Activated naive CD4-positive, alpha-beta T cell treated with anti-CD3 and anti-CD28 coated beads for 36 hours (primary cell): ENCODE results near the gene CYTIP. TPM values are rescaled to one million over a fixed set of nuclear protein-coding genes. Genes with fewer than 3 reads are reported as not detected.

Experiments used
- CTCF ChIA-PET: fragments of 350-600 bp; sonication (Branson Sonifier 250); formaldehyde crosslinking; loops from one replicate; lab custom pipeline; 2021; ENCODE audit warnings: antibody characterized with exemption; lab: Charles Lee
- DNase-seq: peaks from one replicate; pipeline ENCODE4 v3.0.0-alpha.2; 2020
- H3K27ac Mint-ChIP-seq: one replicate; pipeline ENCODE4 v1.8.0; 2021; ENCODE audit warnings: mild to moderate bottlenecking, mixed read lengths
- H3K27me3 Mint-ChIP-seq: one replicate; pipeline ENCODE4 v1.8.0; 2021; ENCODE audit warnings: low read depth, mixed read lengths
- H3K36me3 Mint-ChIP-seq: one replicate; pipeline ENCODE4 v1.8.0; 2021; ENCODE audit warnings: low read depth, mixed read lengths
- H3K4me1 Mint-ChIP-seq: one replicate; pipeline ENCODE4 v1.8.0; 2021; ENCODE audit warnings: low read depth, mixed read lengths
- H3K4me3 Mint-ChIP-seq: one replicate; pipeline ENCODE4 v1.8.0; 2021; ENCODE audit warnings: mild to moderate bottlenecking, moderate library complexity, mixed read lengths
- H3K9me3 Mint-ChIP-seq: one replicate; pipeline ENCODE4 v1.8.0; 2021; ENCODE audit warnings: mixed read lengths
- intact Hi-C: fragments of 100-400 bp; cut with micrococcal nuclease; formaldehyde crosslinking; loops from one replicate; pipeline ENCODE4 v1.15.1; 2023
- total RNA-seq, 2 experiments: library from RNA; stranded (reverse); gene quantifications; one replicate each; pipeline ENCODE4 v1.2.3, GENCODE V29; 2021

CYTIP gene
- total RNA-seq, 2 experiments from 2014 or later, result 599 to 610 TPM

DNA sequence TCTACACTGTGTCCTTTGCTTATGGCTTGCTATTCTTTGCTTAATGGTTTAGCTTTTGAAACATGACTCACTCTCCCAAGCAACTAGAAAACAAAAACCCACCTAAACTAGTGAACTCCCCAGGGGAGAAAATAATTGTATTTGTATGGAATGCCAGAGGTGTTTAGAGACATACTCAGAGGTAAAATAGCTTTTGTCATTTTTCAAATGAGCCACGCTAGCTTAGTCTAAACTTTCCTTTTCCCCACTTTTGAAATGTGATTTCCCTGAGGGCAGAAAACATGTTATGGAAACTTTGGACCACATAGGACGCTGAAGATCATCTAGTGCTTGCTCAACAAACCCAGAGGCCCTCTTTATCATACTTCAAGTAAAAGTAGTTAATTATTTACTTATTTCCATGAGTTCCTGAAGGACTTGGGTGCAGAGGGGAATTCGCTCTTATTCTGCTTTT lies 16.5 kb upstream of the CYTIP start:
- Mint-ChIP-seq H3K9me3 (no peaks in the 10 kb centered on the region), H3K4me3 (peak overlapping the region; percentile 45), H3K36me3 (peaks cover 13% of the 10 kb centered on the region), H3K27me3 (no peaks in the 10 kb centered on the region), H3K4me1 (peaks cover 92% of the 10 kb centered on the region), H3K27ac (peak overlapping the region; percentile 99)
- CTCF ChIA-PET, result interaction anchor here (0.7 to 3.9 kb wide), 7 partner anchors 11 to 160 kb away, joined by 3 to 15 read pairs (median 4); no protein-coding TSS in a partner anchor
- DNase-seq, result no peak
- intact Hi-C loops, result loop anchor here (1.0 kb wide), 1 partner anchor 12 kb away; no protein-coding TSS in a partner anchor

GRCh38 chr2:157459486-157459885 lies 15.6 kb upstream of the CYTIP start:
- Mint-ChIP-seq H3K27ac (peak overlapping the region; percentile 99), H3K36me3 (peaks cover 13% of the 10 kb centered on the region), H3K4me1 (peaks cover 87% of the 10 kb centered on the region), H3K9me3 (no peaks in the 10 kb centered on the region), H3K27me3 (no peaks in the 10 kb centered on the region), H3K4me3 (peak overlapping the region; percentile 62)
- intact Hi-C loops, result no loop called here
- no peak for DNase-seq
- CTCF ChIA-PET, result interaction anchor here (1.1 to 3.9 kb wide), 6 partner anchors 10 to 157 kb away, joined by 3 to 15 read pairs (median 6); no protein-coding TSS in a partner anchor

GRCh38 chr2:157447741-157448140 lies 3.9 kb upstream of the CYTIP start:
- CTCF ChIA-PET, result interaction anchor here (0.9 to 3.2 kb wide), 8 partner anchors 9 to 145 kb away, joined by 3 to 15 read pairs (median 7); no protein-coding TSS in a partner anchor
- intact Hi-C loops, result loop anchor here (1.0 kb wide), 1 partner anchor 13 kb away; no protein-coding TSS in a partner anchor

DNA sequence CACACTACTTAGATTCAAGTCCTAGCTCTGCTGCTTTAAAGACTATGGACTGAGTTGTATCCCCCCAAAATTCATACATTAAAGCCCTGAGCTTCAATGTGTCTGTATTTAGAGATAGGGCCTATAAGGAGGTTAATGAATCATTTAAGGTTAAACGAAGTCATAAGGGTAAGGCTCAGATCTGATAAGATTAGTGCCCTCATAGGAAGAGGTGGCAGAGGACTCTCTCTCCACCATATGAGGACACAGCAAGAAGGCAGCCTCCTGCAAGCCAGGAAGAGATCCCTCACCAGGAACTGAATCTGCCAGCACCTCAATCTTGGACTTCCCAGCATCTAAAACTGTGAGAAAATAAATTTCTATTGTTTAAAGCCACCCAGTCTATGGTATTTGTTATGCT lies 3.1 kb upstream of the CYTIP start:
- Mint-ChIP-seq H3K36me3 (peaks cover 36% of the 10 kb centered on the region), H3K4me3 (peak overlapping the region; percentile 76), H3K9me3 (no peaks in the 10 kb centered on the region), H3K4me1 (peaks cover 55% of the 10 kb centered on the region), H3K27me3 (no peaks in the 10 kb centered on the region), H3K27ac (peak overlapping the region; percentile 100)
- CTCF ChIA-PET, result interaction anchor here (0.7 to 3.2 kb wide), 7 partner anchors 8 to 119 kb away, joined by 3 to 11 read pairs (median 3); no protein-coding TSS in a partner anchor
- intact Hi-C loops, result no loop called here
- no peak for DNase-seq

More at GRCh38 chr2:157447741-157448140, 3.9 kb upstream of the CYTIP start:
- peak overlapping the region; percentile 76 for H3K4me3 Mint-ChIP-seq
- H3K4me1 Mint-ChIP-seq, result peaks cover 62% of the 10 kb centered on the region
- H3K36me3 Mint-ChIP-seq, result peaks cover 29% of the 10 kb centered on the region
- peak overlapping the region; percentile 100 for H3K27ac Mint-ChIP-seq
- no peak for DNase-seq
- no peaks in the 10 kb centered on the region for H3K27me3 Mint-ChIP-seq
- no peaks in the 10 kb centered on the region for H3K9me3 Mint-ChIP-seq

DNA sequence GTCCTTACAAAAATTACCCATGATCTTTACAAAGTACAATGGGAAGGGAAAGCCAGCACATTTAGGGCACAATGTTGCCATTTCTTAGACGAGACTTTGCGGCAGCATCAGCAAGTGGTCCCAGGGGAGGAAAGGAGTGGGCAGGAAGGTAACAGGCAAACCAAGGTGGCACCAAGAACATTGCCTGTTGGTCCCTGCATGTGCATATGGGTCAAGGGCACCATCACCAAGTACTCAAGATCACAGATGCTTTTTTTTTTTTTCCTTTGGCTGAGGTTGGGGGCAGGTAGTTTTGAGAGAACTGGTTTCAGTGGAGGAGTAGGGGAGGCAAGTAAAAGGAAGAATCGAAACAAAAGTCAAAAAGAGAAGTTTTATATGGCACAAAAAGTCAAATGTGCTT lies 752 bp upstream of the CYTIP start:
- Mint-ChIP-seq H3K27ac (peak overlapping the region; percentile 100), H3K27me3 (no peaks in the 10 kb centered on the region), H3K36me3 (peaks cover 56% of the 10 kb centered on the region), H3K4me1 (peaks cover 44% of the 10 kb centered on the region), H3K9me3 (no peaks in the 10 kb centered on the region), H3K4me3 (peak overlapping the region; percentile 97)
- DNase-seq, result peak; percentile 59
- intact Hi-C loops, result loop anchor here (1.0 to 5.0 kb wide), 9 partner anchors 8 to 1112 kb away; partner anchors contain the start of gene NR4A2
- CTCF ChIA-PET, result interaction anchor here (1.5 to 2.0 kb wide), 2 partner anchors 9 to 11 kb away, joined by 6 to 20 read pairs; no protein-coding TSS in a partner anchor

DNA sequence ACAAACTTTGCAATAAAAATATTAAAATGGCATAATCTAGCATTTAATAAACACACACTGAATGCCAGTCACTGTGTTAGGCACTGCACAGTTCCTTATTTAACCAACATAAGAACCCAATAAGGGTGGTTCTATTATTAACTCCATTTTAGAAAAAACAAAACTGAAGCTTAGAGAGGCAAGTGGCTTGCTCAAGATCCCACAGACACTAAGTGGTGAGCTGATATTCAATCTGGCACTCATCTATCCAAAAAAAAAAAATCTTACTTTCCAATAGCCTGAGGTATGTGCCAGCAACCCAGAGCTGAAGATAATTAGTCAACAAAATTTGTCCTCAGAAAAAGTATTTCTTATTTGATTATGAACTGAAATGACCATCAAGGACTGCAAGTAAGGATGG lies 799 bp downstream of the CYTIP start:
- Mint-ChIP-seq H3K4me3 (peak overlapping the region; percentile 97), H3K27ac (peak overlapping the region; percentile 100), H3K36me3 (peaks cover 68% of the 10 kb centered on the region), H3K4me1 (peaks cover 33% of the 10 kb centered on the region), H3K9me3 (no peaks in the 10 kb centered on the region), H3K27me3 (no peaks in the 10 kb centered on the region)
- CTCF ChIA-PET, result interaction anchor here (0.9 to 2.0 kb wide), 9 partner anchors 9 to 107 kb away, joined by 3 to 20 read pairs (median 4); no protein-coding TSS in a partner anchor
- DNase-seq, result no peak
- intact Hi-C loops, result loop anchor here (5.0 kb wide), 1 partner anchor 1111 kb away; the partner anchor contains the start of gene NR4A2

DNA sequence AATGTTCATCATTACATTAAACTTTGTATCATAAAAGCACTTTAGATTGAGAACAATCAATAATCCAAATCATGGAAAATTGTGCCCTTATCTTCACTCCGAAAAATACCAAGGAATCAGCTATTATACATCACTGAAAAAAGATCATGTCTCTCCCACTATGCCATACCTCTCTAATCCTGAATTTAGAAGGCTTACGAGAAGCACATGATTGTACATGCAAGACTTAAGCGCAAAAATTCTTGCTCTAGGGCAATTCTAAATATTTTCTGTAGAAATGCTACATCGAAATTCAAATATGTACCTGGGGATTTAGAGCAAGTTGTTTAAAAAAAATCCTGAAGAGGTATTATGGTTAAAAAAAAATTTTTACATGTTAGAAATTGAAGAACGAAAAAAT lies 1.3 kb downstream of the CYTIP start:
- no peaks in the 10 kb centered on the region for H3K9me3 Mint-ChIP-seq
- H3K27me3 Mint-ChIP-seq, result no peaks in the 10 kb centered on the region
- peak overlapping the region; percentile 97 for H3K4me3 Mint-ChIP-seq
- peak overlapping the region; percentile 100 for H3K27ac Mint-ChIP-seq
- peaks cover 28% of the 10 kb centered on the region for H3K4me1 Mint-ChIP-seq
- DNase-seq, result no peak
- intact Hi-C loops, result loop anchor here (5.0 kb wide), 1 partner anchor 1110 kb away; the partner anchor contains the start of gene NR4A2
- H3K36me3 Mint-ChIP-seq, result peaks cover 73% of the 10 kb centered on the region
- CTCF ChIA-PET, result interaction anchor here (0.9 to 2.0 kb wide), 6 partner anchors 9 to 107 kb away, joined by 4 to 20 read pairs (median 4); no protein-coding TSS in a partner anchor

DNA sequence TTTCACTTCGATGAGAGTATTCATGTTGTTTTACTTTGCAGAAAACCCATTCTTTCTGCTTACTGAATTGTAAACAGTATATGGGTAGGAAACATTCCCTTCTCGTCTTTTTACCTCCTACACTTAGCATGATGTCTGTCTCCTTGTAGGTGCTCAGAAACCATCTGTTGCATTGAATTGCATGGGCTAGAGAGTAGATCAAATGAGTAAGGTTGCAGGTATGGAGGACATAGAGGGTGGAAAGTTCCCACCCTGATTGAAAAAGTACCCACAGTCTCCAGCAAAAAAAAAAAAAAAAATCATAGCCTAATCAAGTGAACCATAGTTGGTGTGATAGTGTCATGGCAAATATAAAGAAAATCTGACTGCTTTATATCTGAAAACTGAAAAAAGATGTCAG lies 1.7 kb downstream of the CYTIP start:
- H3K27me3 Mint-ChIP-seq, result no peaks in the 10 kb centered on the region
- peaks cover 24% of the 10 kb centered on the region for H3K4me1 Mint-ChIP-seq
- peak overlapping the region; percentile 97 for H3K4me3 Mint-ChIP-seq
- intact Hi-C loops, result loop anchor here (5.0 kb wide), 1 partner anchor 1110 kb away; the partner anchor contains the start of gene NR4A2
- CTCF ChIA-PET, result no interaction called here
- DNase-seq, result no peak
- H3K9me3 Mint-ChIP-seq, result no peaks in the 10 kb centered on the region
- H3K27ac Mint-ChIP-seq, result peak overlapping the region; percentile 100
- peaks cover 77% of the 10 kb centered on the region for H3K36me3 Mint-ChIP-seq

DNA sequence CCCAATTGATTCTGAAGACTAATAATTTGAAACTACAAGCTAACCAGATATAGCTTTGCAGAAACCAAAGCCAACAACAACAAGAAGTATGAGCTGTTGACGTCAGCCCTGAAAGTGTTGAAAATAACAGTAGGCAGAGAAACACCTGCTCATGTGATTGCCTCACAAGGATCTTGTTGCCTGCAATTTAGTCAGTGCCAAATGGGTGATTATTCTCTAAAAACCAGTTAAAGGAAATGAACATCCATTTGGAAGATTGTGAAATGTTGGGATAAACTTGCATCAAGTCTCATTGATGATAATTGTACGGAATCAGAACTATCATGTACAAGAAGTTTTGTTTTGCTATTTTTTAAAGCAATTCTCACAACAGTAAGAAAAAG lies 2.8 kb downstream of the CYTIP start:
- intact Hi-C loops, result loop anchor here (1.0 to 5.0 kb wide), 2 partner anchors 8 to 1109 kb away; partner anchors contain the start of gene NR4A2
- Mint-ChIP-seq H3K9me3 (no peaks in the 10 kb centered on the region), H3K4me1 (peaks cover 16% of the 10 kb centered on the region), H3K36me3 (peaks cover 87% of the 10 kb centered on the region), H3K27me3 (no peaks in the 10 kb centered on the region), H3K27ac (peak overlapping the region; percentile 100), H3K4me3 (peak overlapping the region; percentile 97)
- DNase-seq, result no peak
- CTCF ChIA-PET, result interaction anchor here (1.0 to 2.8 kb wide), 7 partner anchors 9 to 138 kb away, joined by 3 to 16 read pairs (median 5); no protein-coding TSS in a partner anchor

- Mint-ChIP-seq H3K9me3 (no peaks in the 10 kb centered on the region), H3K27me3 (no peaks in the 10 kb centered on the region), H3K36me3 (peaks cover 91% of the 10 kb centered on the region), H3K27ac (peak overlapping the region; percentile 100), H3K4me3 (peak overlapping the region; percentile 97), H3K4me1 (peaks cover 12% of the 10 kb centered on the region)
- intact Hi-C loops, result loop anchor here (1.0 to 5.0 kb wide), 2 partner anchors 7 to 1108 kb away; partner anchors contain the start of gene NR4A2
- CTCF ChIA-PET, result interaction anchor here (0.6 to 2.9 kb wide), 15 partner anchors 8 to 138 kb away, joined by 3 to 16 read pairs (median 4); no protein-coding TSS in a partner anchor
- no peak for DNase-seq
These were observed 3.4 kb downstream of the CYTIP start for GRCh38 chr2:157440404-157441071.

DNA sequence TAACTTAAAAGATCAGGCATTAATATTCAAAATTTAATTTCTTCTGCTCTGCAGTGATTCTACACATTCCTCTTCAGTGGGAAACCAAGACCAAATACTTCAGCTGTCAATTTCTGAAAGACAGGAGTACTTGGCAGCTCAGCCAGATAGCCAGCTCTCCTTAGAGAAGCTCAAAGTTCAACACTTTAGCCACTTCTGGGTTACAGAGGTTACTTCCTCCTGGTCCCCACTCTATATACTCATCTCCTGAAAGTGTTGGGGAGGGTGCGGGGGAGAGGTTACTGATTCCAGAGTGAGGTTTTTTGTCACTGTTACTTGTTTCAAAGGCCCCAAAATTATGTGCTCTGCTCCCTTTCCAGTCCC lies 4.1 kb downstream of the CYTIP start:
- intact Hi-C loops, result loop anchor here (5.0 kb wide), 1 partner anchor 1108 kb away; the partner anchor contains the start of gene NR4A2
- peaks cover 6% of the 10 kb centered on the region for H3K4me1 Mint-ChIP-seq
- peak overlapping the region; percentile 100 for H3K27ac Mint-ChIP-seq
- H3K27me3 Mint-ChIP-seq, result no peaks in the 10 kb centered on the region
- peak; percentile 49 for DNase-seq
- H3K9me3 Mint-ChIP-seq, result no peaks in the 10 kb centered on the region
- CTCF ChIA-PET, result interaction anchor here (0.8 to 2.9 kb wide), 14 partner anchors 8 to 137 kb away, joined by 3 to 16 read pairs (median 4); no protein-coding TSS in a partner anchor
- peak overlapping the region; percentile 97 for H3K4me3 Mint-ChIP-seq
- peaks cover 98% of the 10 kb centered on the region for H3K36me3 Mint-ChIP-seq
